Thyroid gland (tissue), 4 donors: ENCODE data around the gene UST. TPM values are rescaled to one million over a fixed set of nuclear protein-coding genes. Genes with fewer than 3 reads are reported as not detected.

Experiments
- DNase-seq, 2 donors: peaks; one replicate each; pipeline ENCODE4 v3.0.0-alpha.2; 2019
- H3K27ac ChIP-seq, 3 donors: fragments of 200-600 bp; sonication (generic); 1 replicate in 2 of 3; 2 replicates in 1 of 3; pipeline ENCODE4 v1.5.1; 2016 to 2019; ENCODE audit warnings: mild to moderate bottlenecking in 1 of 3, moderate library complexity in 1 of 3
- H3K27me3 ChIP-seq: fragments of 200-600 bp; sonication (generic); one replicate; pipeline ENCODE4 v1.5.1; 2019
- H3K36me3 ChIP-seq, 2 donors: fragments of 200-600 bp; sonication (generic); one replicate each; pipeline ENCODE4 v1.5.1; 2016 to 2019
- H3K4me1 ChIP-seq, 2 donors: fragments of 200-600 bp; sonication (generic); one replicate each; pipeline ENCODE4 v1.5.1; 2017 to 2019
- H3K4me3 ChIP-seq, 3 donors: fragments of 200-600 bp; sonication (generic); replicated peaks in 1 of 3; 1 replicate in 2 of 3; 2 replicates in 1 of 3; pipeline ENCODE4 v1.5.1; 2016; ENCODE audit warnings: mild to moderate bottlenecking in 1 of 3
- H3K9me3 ChIP-seq: fragments of 200-600 bp; sonication (generic); one replicate; pipeline ENCODE4 v1.5.1; 2017
- CTCF ChIP-seq, 6 experiments: fragments of 200-600 bp in 3 of 6; fragments of 450-650 bp in 3 of 6; sonication (generic) in 3 of 6; IDR thresholded peaks; one replicate each; pipeline ENCODE4 v1.5.1; 2016 to 2019; ENCODE audit warnings: antibody characterized with exemption in 6 of 6, mild to moderate bottlenecking in 2 of 6, inconsistent platforms in 1 of 6, moderate library complexity in 1 of 6
- POLR2A ChIP-seq, 2 donors: fragments of 450-650 bp; IDR thresholded peaks; one replicate each; pipeline ENCODE4 v1.6.1; 2017; ENCODE audit warnings: antibody characterized with exemption in 2 of 2, mild to moderate bottlenecking in 2 of 2, moderate library complexity in 1 of 2
- WGBS, 2 donors: methylation state at CpG; one replicate each; pipeline ENCODE4 v1.1.5; 2017; 5-methylcytosine and 5-hydroxymethylcytosine counted together
- intact Hi-C: fragments of 100-400 bp; cut with DNase I; formaldehyde crosslinking; loops from one replicate; pipeline ENCODE4 v1.15.1; 2023
- total RNA-seq, 4 donors: library from RNA; depleted of rRNA; stranded (reverse); fragments of >200 nt; gene quantifications; one replicate each; pipeline ENCODE4 v1.2.3, GENCODE V29; 2016

The UST gene
- total RNA-seq, 4 donors from 2014 or later = 73.4 to 91.2 (median 81.4) TPM

GRCh38 chr6:148793721-148794120 lies 46.9 kb downstream of the UST start:
- Histone ChIP-seq H3K27ac (peak overlapping the region in 2 of 3 donors; percentile 12 to 41), H3K36me3 (no peaks in the 10 kb centered on the region), H3K9me3 (no peaks in the 10 kb centered on the region), H3K4me3 (no peak overlapping the region), H3K4me1 (peaks cover 42 to 51% of the 10 kb centered on the region in 2 donors), H3K27me3 (no peaks in the 10 kb centered on the region)
- TF ChIP-seq CTCF (IDR thresholded peaks at IDR 0.05) (no peak), POLR2A (IDR thresholded peaks at IDR 0.05) (no peak)
- intact Hi-C loops = no loop called here
- no peak for DNase-seq
- 96% methylated on average over 2 of the region's 2 CpGs for WGBS, 2 donors

- no peak for TF ChIP-seq CTCF (IDR thresholded peaks at IDR 0.05)
- no peaks in the 10 kb centered on the region for H3K9me3 ChIP-seq
- H3K27me3 ChIP-seq = no peaks in the 10 kb centered on the region
- H3K4me1 ChIP-seq = peaks cover 44 to 48% of the 10 kb centered on the region in 2 donors
- intact Hi-C loops = no loop called here
- WGBS, 2 donors = 52 to 66% methylated on average over 4 of the region's 4 CpGs
- H3K27ac ChIP-seq = peak overlapping the region; percentile 5 to 41 (median 9)
- H3K36me3 ChIP-seq = no peaks in the 10 kb centered on the region
- no peak overlapping the region for H3K4me3 ChIP-seq
- DNase-seq = no peak
Observed at GRCh38 chr6:148794797-148795196, 48.0 kb downstream of the UST start.

- WGBS, 2 donors = 94% methylated on average over 6 of the region's 6 CpGs
- intact Hi-C loops = no loop called here
- H3K27ac ChIP-seq = peak overlapping the region in 2 of 3 donors; percentile 9 to 41
Observed at GRCh38 chr6:148795563-148795962, 48.7 kb downstream of the UST start.

GRCh38 chr6:148799647-148800046 lies 52.8 kb downstream of the UST start:
- Histone ChIP-seq H3K4me3 (no peak overlapping the region), H3K36me3 (no peaks in the 10 kb centered on the region), H3K27ac (peak overlapping the region; percentile 35 to 55 (median 37)), H3K27me3 (no peaks in the 10 kb centered on the region), H3K4me1 (peaks cover 38 to 39% of the 10 kb centered on the region in 2 donors), H3K9me3 (no peaks in the 10 kb centered on the region)
- WGBS, 2 donors = 92 to 95% methylated on average over 3 of the region's 3 CpGs
- TF ChIP-seq CTCF (IDR thresholded peaks at IDR 0.05) (no peak), POLR2A (IDR thresholded peaks at IDR 0.05) (no peak)
- intact Hi-C loops = no loop called here
- DNase-seq = no peak

More at GRCh38 chr6:148795563-148795962, 48.7 kb downstream of the UST start:
- Histone ChIP-seq H3K27me3 (no peaks in the 10 kb centered on the region), H3K4me1 (peaks cover 46 to 48% of the 10 kb centered on the region in 2 donors), H3K36me3 (no peaks in the 10 kb centered on the region), H3K9me3 (no peaks in the 10 kb centered on the region), H3K4me3 (no peak overlapping the region)
- no peak for TF ChIP-seq POLR2A (IDR thresholded peaks at IDR 0.05)
- TF ChIP-seq CTCF (IDR thresholded peaks at IDR 0.05) = no peak
- no peak for DNase-seq

- Histone ChIP-seq H3K4me3 (no peak overlapping the region), H3K27ac (peak overlapping the region; percentile 7 to 55 (median 46)), H3K36me3 (no peaks in the 10 kb centered on the region), H3K27me3 (no peaks in the 10 kb centered on the region), H3K9me3 (no peaks in the 10 kb centered on the region), H3K4me1 (peaks cover 37 to 38% of the 10 kb centered on the region in 2 donors)
- intact Hi-C loops = no loop called here
- no peak for TF ChIP-seq CTCF (IDR thresholded peaks at IDR 0.05)
- no peak for TF ChIP-seq POLR2A (IDR thresholded peaks at IDR 0.05)
- WGBS, 2 donors = 13 to 15% methylated on average over 3 of the region's 3 CpGs
- DNase-seq = no peak
Observed at GRCh38 chr6:148800536-148800935, 53.7 kb downstream of the UST start.
